Measurements from ENCODE around the gene NR2E3. TPM values are rescaled to one million over a fixed set of nuclear protein-coding genes. Genes with fewer than 3 reads are reported as not detected.

Gene NR2E3
- total RNA-seq, 1 donor from 2014 or later = not detected

DNA sequence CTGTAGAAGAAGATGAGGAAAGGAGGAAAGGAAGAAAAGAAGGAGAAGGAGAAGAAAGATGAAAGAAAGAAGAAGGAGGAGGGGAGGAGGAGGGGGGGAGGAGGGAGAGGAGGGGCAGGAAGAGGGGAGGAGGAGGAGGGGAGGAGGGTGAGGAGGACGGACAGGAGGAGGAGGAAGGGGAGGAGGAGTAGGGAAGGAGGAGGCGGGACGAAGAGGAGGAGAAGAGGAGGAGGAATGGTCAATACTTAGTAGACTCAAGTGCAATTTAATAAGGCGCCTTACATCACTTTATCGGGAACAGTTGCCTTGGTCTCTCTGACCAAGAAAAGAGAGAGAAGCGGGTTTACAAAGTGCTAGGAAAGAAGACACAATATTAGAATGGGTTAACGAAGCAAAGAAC lies 23.7 kb upstream of the NR2E3 start:
- Mint-ChIP-seq H3K27ac (ENCODE audit: unreplicated experiment) (no peak overlapping the region), H3K36me3 (ENCODE audit: low read depth, unreplicated experiment) (no peaks in the 10 kb centered on the region), H3K27me3 (ENCODE audit: low read depth, unreplicated experiment) (peaks cover 3% of the 10 kb centered on the region), H3K9me3 (ENCODE audit: unreplicated experiment) (peaks cover 3% of the 10 kb centered on the region), H3K4me3 (ENCODE audit: unreplicated experiment) (no peak overlapping the region), H3K4me1 (ENCODE audit: low read depth, unreplicated experiment) (peaks cover 13% of the 10 kb centered on the region)
- Histone ChIP-seq H3K4me2 (ENCODE audit: low read length) (no peak overlapping the region), H3K79me2 (ENCODE audit: insufficient read depth, low read length) (no peaks in the 10 kb centered on the region), H3K27me3 (ENCODE audit: insufficient read depth, low read length) (no peaks in the 10 kb centered on the region), H3K36me3 (ENCODE audit: insufficient read depth, low read length) (no peaks in the 10 kb centered on the region), H4K20me1 (ENCODE audit: insufficient read depth, low read length) (no peaks in the 10 kb centered on the region), H2AFZ (ENCODE audit: low read depth, low read length) (no peak overlapping the region), H3K9ac (ENCODE audit: low read length) (no peak overlapping the region), H3K4me3 (ENCODE audit: insufficient read depth, low read depth, low read length) (no peak overlapping the region), H3K27ac (ENCODE audit: low read depth, low read length) (no peak overlapping the region), H3K9me3 (ENCODE audit: insufficient read depth, low read depth, low read length) (no peaks in the 10 kb centered on the region), H3K4me1 (ENCODE audit: insufficient read depth, low read length) (peaks cover 18% of the 10 kb centered on the region)
- TF ChIP-seq, protein P1, sequence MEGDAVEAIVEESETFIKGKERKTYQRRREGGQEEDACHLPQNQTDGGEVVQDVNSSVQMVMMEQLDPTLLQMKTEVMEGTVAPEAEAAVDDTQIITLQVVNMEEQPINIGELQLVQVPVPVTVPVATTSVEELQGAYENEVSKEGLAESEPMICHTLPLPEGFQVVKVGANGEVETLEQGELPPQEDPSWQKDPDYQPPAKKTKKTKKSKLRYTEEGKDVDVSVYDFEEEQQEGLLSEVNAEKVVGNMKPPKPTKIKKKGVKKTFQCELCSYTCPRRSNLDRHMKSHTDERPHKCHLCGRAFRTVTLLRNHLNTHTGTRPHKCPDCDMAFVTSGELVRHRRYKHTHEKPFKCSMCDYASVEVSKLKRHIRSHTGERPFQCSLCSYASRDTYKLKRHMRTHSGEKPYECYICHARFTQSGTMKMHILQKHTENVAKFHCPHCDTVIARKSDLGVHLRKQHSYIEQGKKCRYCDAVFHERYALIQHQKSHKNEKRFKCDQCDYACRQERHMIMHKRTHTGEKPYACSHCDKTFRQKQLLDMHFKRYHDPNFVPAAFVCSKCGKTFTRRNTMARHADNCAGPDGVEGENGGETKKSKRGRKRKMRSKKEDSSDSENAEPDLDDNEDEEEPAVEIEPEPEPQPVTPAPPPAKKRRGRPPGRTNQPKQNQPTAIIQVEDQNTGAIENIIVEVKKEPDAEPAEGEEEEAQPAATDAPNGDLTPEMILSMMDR (IDR thresholded peaks at IDR 0.05; ENCODE audit: insufficient read depth, low read depth, low read length) = no peak
- FAIRE-seq = no peak
- no peak for DNase-seq (ENCODE audit: low read depth)

DNA sequence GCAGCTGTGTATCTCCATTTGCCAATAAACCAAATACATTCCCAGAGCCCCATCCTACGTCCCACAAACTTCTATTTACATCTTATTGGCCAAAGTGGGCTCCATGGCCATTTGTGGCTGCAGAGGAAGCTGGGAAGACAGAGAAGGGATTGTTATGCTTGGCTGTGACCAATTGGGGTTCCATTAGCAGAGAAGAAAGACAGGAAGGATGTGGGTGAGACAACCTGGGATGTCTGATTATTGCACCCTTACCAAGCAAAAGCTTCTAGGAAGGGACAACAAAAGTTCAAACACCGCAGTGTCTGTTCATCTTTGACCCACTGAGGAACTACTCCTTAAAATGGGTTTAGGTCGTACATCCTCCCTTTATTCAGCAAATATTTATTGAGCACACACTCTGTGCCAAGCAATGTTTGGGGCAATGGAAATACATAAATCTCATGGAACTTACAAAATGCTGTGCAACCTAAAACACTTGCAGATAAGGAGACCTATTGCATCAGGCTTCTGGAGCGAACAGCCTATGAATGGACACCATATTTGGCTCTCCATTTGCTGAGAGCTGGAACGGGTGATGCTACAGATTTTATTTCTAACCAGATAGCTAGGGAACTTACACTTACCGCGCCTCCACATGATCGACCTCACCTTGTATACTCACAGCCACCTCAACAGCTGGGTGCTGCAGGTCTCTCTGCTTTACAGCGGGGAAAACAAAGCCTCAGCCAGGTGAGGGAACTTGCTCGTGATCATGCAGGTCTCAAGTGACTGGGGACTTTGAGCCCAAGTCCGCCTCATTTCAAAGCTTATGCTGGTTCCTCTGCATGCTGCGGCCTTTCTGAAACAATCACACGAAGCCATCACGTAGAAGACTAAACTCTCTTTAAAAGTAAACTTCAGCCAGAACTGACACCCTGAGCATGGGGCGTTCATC lies 21.4 kb upstream of the NR2E3 start:
- Histone ChIP-seq H3K79me2 (ENCODE audit: insufficient read depth, low read length) (no peaks in the 10 kb centered on the region), H3K36me3 (ENCODE audit: insufficient read depth, low read length) (no peaks in the 10 kb centered on the region), H3K9ac (ENCODE audit: low read length) (no peak overlapping the region), H3K4me1 (ENCODE audit: insufficient read depth, low read length) (peaks cover 26% of the 10 kb centered on the region), H3K4me2 (ENCODE audit: low read length) (no peak overlapping the region), H3K9me3 (ENCODE audit: insufficient read depth, low read depth, low read length) (no peaks in the 10 kb centered on the region), H3K27ac (ENCODE audit: low read depth, low read length) (no peak overlapping the region), H3K27me3 (ENCODE audit: insufficient read depth, low read length) (no peaks in the 10 kb centered on the region), H3K4me3 (ENCODE audit: insufficient read depth, low read depth, low read length) (no peak overlapping the region), H4K20me1 (ENCODE audit: insufficient read depth, low read length) (no peaks in the 10 kb centered on the region), H2AFZ (ENCODE audit: low read depth, low read length) (no peak overlapping the region)
- Mint-ChIP-seq H3K27me3 (ENCODE audit: low read depth, unreplicated experiment) (peaks cover 3% of the 10 kb centered on the region), H3K4me1 (ENCODE audit: low read depth, unreplicated experiment) (peaks cover 21% of the 10 kb centered on the region), H3K27ac (ENCODE audit: unreplicated experiment) (no peak overlapping the region), H3K36me3 (ENCODE audit: low read depth, unreplicated experiment) (no peaks in the 10 kb centered on the region), H3K4me3 (ENCODE audit: unreplicated experiment) (no peak overlapping the region), H3K9me3 (ENCODE audit: unreplicated experiment) (peaks cover 3% of the 10 kb centered on the region)
- TF ChIP-seq, protein P1 (IDR thresholded peaks at IDR 0.05; ENCODE audit: insufficient read depth, low read depth, low read length) = no peak
- no peak for TF ChIP-seq EZH2 (IDR thresholded peaks at IDR 0.05; ENCODE audit: insufficient read depth, low read length)
- no peak for FAIRE-seq
- no peak for DNase-seq (ENCODE audit: low read depth)

DNA sequence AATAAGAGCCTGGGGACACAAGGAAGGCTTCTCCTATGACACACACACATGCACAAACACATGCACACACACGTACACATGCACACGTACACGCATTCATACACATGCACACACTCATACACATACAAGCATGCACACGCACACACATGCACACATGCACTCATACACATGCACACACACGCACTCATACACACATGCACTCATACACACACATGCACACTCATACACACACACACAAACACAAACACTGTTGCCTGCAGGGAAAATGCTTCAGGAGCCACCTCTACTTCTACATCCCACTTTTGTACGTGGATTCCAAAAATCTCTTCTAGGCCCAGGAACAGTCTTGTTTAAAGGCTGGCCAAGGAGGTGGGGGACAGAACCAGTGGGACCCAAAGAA lies 20.7 kb upstream of the NR2E3 start:
- Histone ChIP-seq H3K4me3 (ENCODE audit: insufficient read depth, low read depth, low read length) (no peak overlapping the region), H3K9me3 (ENCODE audit: insufficient read depth, low read depth, low read length) (no peaks in the 10 kb centered on the region), H3K36me3 (ENCODE audit: insufficient read depth, low read length) (no peaks in the 10 kb centered on the region), H3K79me2 (ENCODE audit: insufficient read depth, low read length) (no peaks in the 10 kb centered on the region), H3K4me2 (ENCODE audit: low read length) (no peak overlapping the region), H3K9ac (ENCODE audit: low read length) (no peak overlapping the region), H3K4me1 (ENCODE audit: insufficient read depth, low read length) (peaks cover 26% of the 10 kb centered on the region), H2AFZ (ENCODE audit: low read depth, low read length) (no peak overlapping the region), H3K27me3 (ENCODE audit: insufficient read depth, low read length) (no peaks in the 10 kb centered on the region), H4K20me1 (ENCODE audit: insufficient read depth, low read length) (no peaks in the 10 kb centered on the region), H3K27ac (ENCODE audit: low read depth, low read length) (no peak overlapping the region)
- Mint-ChIP-seq H3K9me3 (ENCODE audit: unreplicated experiment) (peaks cover 3% of the 10 kb centered on the region), H3K36me3 (ENCODE audit: low read depth, unreplicated experiment) (no peaks in the 10 kb centered on the region), H3K4me1 (ENCODE audit: low read depth, unreplicated experiment) (peaks cover 21% of the 10 kb centered on the region), H3K27ac (ENCODE audit: unreplicated experiment) (no peak overlapping the region), H3K27me3 (ENCODE audit: low read depth, unreplicated experiment) (peaks cover 3% of the 10 kb centered on the region), H3K4me3 (ENCODE audit: unreplicated experiment) (no peak overlapping the region)
- FAIRE-seq = no peak
- TF ChIP-seq, protein P1 (IDR thresholded peaks at IDR 0.05; ENCODE audit: insufficient read depth, low read depth, low read length) = no peak
- TF ChIP-seq EZH2 (IDR thresholded peaks at IDR 0.05; ENCODE audit: insufficient read depth, low read length) = no peak
- DNase-seq (ENCODE audit: low read depth) = no peak

Data from astrocyte (in vitro differentiated cells and primary cell).